ENCODE results near the gene PFN4. TPM values are rescaled to one million over a fixed set of nuclear protein-coding genes. Genes with fewer than 3 reads are reported as not detected.

The PFN4 gene
- total RNA-seq, 4 donors from 2014 or later: 0.85 to 1.3 TPM; not detected in 2

GRCh38 chr2:24110660-24111303 lies 12.4 kb downstream of the PFN4 start:
- no peak for TF ChIP-seq CTCF (IDR thresholded peaks at IDR 0.05; ENCODE audit: low read depth)

GRCh38 chr2:24107336-24107735 lies 15.8 kb downstream of the PFN4 start:
- TF ChIP-seq CTCF (IDR thresholded peaks at IDR 0.05; ENCODE audit: low read depth): no peak

- no peak for TF ChIP-seq CTCF (IDR thresholded peaks at IDR 0.05; ENCODE audit: low read depth)
These were observed 16.3 kb downstream of the PFN4 start for GRCh38 chr2:24106786-24107185.

- TF ChIP-seq CTCF (IDR thresholded peaks at IDR 0.05; ENCODE audit: low read depth): no peak
These were observed 17.3 kb downstream of the PFN4 start for GRCh38 chr2:24105816-24106215.

GRCh38 chr2:24104906-24105305 lies 18.2 kb downstream of the PFN4 start:
- TF ChIP-seq CTCF (IDR thresholded peaks at IDR 0.05; ENCODE audit: low read depth): no peak

- TF ChIP-seq CTCF (IDR thresholded peaks at IDR 0.05; ENCODE audit: low read depth): no peak
These were observed 19.0 kb downstream of the PFN4 start for GRCh38 chr2:24104110-24104650.

GRCh38 chr2:24102677-24103076 lies 20.5 kb downstream of the PFN4 start:
- TF ChIP-seq CTCF (IDR thresholded peaks at IDR 0.05; ENCODE audit: low read depth): no peak

Data from subcutaneous adipose tissue (tissue), 4 donors.